Stimulated activated effector memory CD8-positive, alpha-beta T cell treated with anti-CD3 and anti-CD28 coated beads, Interleukin-12 subunit alpha, Interleukin-12 subunit beta, amount 100 ng/mL, for 72 hours (primary cell): ENCODE results near the gene IMMP1L.

Experiments used
- ATAC-seq: fragments of 150-1000 bp; cut with Tn5 transposase; 2 replicates; pipeline ENCODE4 v1.10.0; 2021
- DNase-seq, 2 donors: peaks; one replicate each; pipeline ENCODE4 v3.0.0; 2021 to 2022; ENCODE audit warnings: low spot score in 2 of 2
- H3K27ac Mint-ChIP-seq: one replicate; pipeline ENCODE4 v1.8.0; 2022; ENCODE audit warnings: mild to moderate bottlenecking, mixed read lengths
- H3K36me3 Mint-ChIP-seq: one replicate; pipeline ENCODE4 v1.8.0; 2022; ENCODE audit warnings: mild to moderate bottlenecking, mixed read lengths
- H3K4me1 Mint-ChIP-seq: one replicate; pipeline ENCODE4 v1.8.0; 2022; ENCODE audit warnings: mixed read lengths
- H3K4me3 Mint-ChIP-seq: one replicate; pipeline ENCODE4 v1.8.0; 2022; ENCODE audit warnings: mild to moderate bottlenecking, mixed read lengths
- H3K9me3 Mint-ChIP-seq: one replicate; pipeline ENCODE4 v1.8.0; 2022; ENCODE audit warnings: mixed read lengths

IMMP1L gene

DNA sequence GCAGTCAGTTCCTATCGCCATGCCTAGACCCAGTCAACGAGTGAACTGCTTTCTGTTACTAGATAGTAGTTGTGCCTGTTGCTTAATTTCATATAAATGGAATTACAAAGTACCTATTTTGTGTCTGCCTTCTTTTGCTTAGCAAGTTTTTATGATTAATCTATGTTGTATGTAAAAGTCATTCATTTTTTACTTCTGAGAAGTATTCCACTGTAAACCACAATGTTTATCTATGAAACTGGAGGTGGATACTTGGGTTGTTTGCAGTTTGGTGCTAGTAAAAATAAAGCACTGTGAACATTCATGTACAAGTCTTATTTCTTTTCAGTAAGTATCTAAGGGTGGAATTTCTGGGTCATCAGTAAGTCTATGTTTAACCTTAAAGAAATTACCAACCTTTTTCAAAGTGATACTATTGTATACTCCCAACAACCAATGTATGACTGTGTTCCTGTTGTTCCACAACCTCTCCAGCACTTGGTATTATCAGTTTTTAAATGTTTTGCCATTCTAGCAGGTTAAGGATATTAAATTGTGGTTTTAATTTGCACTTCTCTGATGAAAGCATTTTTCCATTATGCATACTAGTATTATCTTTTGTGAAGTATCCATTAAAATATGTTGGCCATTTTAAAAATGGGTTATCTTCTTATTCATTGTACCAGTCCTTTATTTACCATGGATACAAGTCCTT lies 71.5 kb downstream of the IMMP1L start:
- no peak overlapping the region for H3K27ac Mint-ChIP-seq
- no peak overlapping the region for H3K4me3 Mint-ChIP-seq

DNA sequence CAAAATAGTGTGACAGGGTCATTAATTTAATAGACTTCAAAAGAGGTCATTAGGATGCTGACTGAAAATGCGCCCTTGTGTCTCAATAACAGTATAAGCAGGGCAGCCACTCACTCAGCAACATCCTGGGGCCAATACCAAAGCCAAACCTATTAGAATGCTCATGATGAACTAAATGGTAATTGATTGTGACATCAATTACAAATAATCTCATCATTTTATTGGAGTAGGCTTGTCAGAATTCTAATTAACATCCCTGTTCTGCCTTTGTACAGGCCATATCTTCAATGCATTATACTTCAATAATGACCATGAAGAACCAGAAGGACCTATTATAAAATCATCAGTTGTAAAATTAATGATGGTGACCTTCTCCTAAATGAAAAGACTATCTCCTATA lies 75.6 kb downstream of the IMMP1L start:
- no peak overlapping the region for H3K27ac Mint-ChIP-seq
- no peaks in the 10 kb centered on the region for H3K4me1 Mint-ChIP-seq
- no peak for ATAC-seq

More for the DNA sequence above, 71.5 kb downstream of the IMMP1L start:
- Mint-ChIP-seq H3K4me1 (no peaks in the 10 kb centered on the region), H3K36me3 (peaks cover under 1% of the 10 kb centered on the region), H3K9me3 (no peaks in the 10 kb centered on the region)
- ATAC-seq (no peak), DNase-seq (no peak)

DNA sequence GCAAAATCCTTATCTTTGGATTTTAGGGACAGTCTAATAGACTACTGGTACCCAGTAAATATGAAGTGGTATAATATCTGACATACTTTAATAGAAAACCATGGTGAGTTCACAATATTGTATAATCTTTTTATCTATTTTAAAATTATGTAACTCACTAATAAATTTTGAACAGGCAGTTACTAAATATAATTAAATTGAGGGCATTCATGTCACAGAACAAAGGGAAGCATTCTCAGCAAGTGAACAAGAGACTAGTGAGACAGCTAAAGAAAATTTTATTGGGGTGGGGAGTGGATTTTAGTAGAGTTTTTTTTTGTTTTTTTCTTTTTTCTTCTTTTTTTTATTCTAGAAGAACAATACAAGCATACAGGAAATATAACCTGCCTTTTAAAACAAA lies 84.8 kb downstream of the IMMP1L start:
- H3K4me3 Mint-ChIP-seq: no peak overlapping the region
- no peak for DNase-seq
- peaks cover 24% of the 10 kb centered on the region for H3K36me3 Mint-ChIP-seq
- no peak overlapping the region for H3K27ac Mint-ChIP-seq
- ATAC-seq: no peak
- no peaks in the 10 kb centered on the region for H3K9me3 Mint-ChIP-seq
- H3K4me1 Mint-ChIP-seq: no peaks in the 10 kb centered on the region

More for the DNA sequence above, 75.6 kb downstream of the IMMP1L start:
- DNase-seq: no peak
- H3K9me3 Mint-ChIP-seq: no peaks in the 10 kb centered on the region
- no peak overlapping the region for H3K4me3 Mint-ChIP-seq
- peaks cover 34% of the 10 kb centered on the region for H3K36me3 Mint-ChIP-seq

DNA sequence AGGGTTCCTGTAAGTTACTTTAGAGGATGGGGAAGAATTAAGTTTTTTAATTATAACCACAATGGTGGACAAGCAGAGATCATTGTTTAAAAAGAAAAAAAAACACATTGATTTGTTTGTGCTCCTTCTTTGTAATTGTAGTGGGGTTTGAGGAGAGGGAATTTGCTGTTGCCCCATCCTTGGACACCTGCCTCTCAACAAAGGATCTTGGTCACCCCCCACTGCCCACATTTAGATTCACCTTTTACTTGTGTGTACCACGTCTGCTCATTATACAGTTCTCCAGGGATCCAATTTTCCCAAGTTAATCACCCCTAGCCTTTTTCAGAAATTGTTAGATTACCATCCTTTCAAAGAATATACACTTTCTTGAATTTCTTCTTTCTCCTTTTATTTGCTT lies 86.7 kb downstream of the IMMP1L start:
- no peak for DNase-seq
- no peak overlapping the region for H3K4me3 Mint-ChIP-seq
- H3K9me3 Mint-ChIP-seq: no peaks in the 10 kb centered on the region
- H3K27ac Mint-ChIP-seq: no peak overlapping the region
- no peak for ATAC-seq
- H3K4me1 Mint-ChIP-seq: no peaks in the 10 kb centered on the region
- H3K36me3 Mint-ChIP-seq: peaks cover 12% of the 10 kb centered on the region

DNA sequence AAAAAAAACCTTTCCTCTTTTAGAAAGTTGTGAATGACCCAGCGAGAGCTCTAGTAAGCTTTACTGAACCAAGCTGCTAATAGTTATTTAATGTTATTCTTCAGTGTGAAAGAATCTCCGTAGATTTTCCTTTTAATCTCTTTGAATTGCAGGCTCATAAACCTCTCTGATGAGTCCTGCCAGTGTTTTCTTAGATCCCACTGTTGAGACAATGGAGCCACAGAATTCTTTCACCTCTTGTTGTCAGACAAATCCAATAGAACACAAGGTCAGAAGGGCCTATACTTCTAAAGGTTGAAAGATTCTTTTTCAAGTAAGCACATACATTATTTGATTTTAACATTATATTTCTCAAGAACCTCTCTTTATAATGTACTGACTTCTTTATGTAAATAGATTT lies 87.6 kb downstream of the IMMP1L start:
- Mint-ChIP-seq H3K4me1 (no peaks in the 10 kb centered on the region), H3K27ac (no peak overlapping the region), H3K9me3 (no peaks in the 10 kb centered on the region), H3K4me3 (no peak overlapping the region), H3K36me3 (peaks cover 5% of the 10 kb centered on the region)
- ATAC-seq (no peak), DNase-seq (no peak)

DNA sequence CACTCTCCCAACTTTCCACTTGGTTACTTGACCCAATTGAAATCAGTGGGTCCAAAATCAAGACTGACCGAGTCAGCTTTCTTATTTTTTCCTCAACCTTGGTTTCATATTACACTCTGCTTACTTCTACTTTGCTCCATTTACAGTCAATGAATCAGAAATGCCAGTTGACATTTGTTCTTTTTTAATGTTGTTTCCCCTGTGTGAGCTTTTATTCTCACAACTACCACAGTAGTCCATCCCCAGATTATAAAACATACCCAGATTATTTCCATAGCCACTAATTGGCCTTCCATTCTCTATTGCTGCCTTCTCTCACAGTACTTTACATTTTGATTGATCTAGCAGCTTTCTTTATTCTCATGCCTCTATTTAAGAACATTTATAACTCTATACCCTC lies 89.8 kb downstream of the IMMP1L start:
- Mint-ChIP-seq H3K4me3 (no peak overlapping the region), H3K36me3 (no peaks in the 10 kb centered on the region), H3K27ac (no peak overlapping the region), H3K9me3 (no peaks in the 10 kb centered on the region), H3K4me1 (no peaks in the 10 kb centered on the region)
- DNase-seq: no peak
- ATAC-seq: no peak

DNA sequence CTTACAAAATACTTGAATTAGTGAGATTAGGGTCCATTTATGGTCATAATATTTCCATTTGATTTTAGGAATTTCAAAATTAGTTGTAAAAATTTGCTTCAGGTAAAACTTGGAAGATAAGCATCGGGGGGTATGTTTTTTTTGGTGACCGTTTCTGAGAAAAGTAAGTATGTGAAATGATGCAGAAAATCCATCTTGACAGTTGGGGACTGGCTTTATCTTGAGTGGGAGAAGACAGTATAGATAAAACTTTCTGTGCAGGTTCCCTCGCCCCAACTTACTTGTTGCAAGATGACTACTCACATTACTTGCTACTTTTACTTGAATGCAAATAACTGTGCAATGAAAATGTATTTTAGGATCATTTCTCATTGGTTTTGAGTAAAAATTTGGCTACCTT lies 90.3 kb downstream of the IMMP1L start:
- Mint-ChIP-seq H3K4me3 (no peak overlapping the region), H3K27ac (no peak overlapping the region), H3K36me3 (no peaks in the 10 kb centered on the region), H3K9me3 (no peaks in the 10 kb centered on the region), H3K4me1 (no peaks in the 10 kb centered on the region)
- DNase-seq: no peak
- no peak for ATAC-seq

DNA sequence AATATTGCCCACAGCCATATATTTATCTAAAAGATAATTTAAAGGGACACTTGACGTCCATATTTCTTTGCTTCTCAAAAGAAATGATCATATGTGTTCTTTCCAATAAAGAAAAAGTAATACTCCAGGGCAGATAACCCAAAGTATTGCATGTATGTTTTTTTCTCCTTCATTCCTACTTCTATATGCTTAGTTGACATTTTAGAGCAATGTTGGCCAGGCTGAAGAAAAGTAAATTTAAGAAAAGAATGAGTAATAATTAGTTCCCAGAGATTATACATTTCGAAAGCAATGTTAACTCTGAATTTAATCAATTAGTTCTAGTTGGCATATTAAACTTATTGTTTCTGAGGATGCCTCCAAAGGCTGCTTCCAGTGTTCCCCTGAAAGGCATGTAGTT lies 91.6 kb downstream of the IMMP1L start:
- DNase-seq (no peak), ATAC-seq (no peak)
- Mint-ChIP-seq H3K9me3 (no peaks in the 10 kb centered on the region), H3K4me3 (no peak overlapping the region), H3K36me3 (no peaks in the 10 kb centered on the region), H3K27ac (no peak overlapping the region), H3K4me1 (no peaks in the 10 kb centered on the region)

DNA sequence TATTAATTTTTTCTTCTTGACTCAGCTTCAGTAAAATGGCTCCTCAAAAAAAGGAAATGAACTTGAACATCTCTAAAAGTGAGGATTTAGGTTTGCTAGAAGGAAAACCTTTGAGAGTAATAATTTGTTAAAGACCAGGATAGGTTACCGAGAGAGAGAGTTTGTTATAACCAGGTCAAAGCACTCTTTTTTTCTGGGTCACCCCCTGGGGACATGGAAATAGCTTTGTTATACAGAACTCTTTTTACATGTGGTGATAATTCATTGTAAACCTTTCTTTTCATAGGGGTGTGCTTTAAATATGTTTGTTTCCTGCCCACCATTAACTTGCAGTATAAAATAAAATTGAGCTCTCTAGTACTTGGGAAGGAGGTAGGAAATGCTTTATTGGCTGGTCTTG lies 92.1 kb downstream of the IMMP1L start:
- no peak overlapping the region for H3K4me3 Mint-ChIP-seq
- H3K36me3 Mint-ChIP-seq: no peaks in the 10 kb centered on the region
- DNase-seq: no peak
- no peak for ATAC-seq
- no peaks in the 10 kb centered on the region for H3K9me3 Mint-ChIP-seq
- no peak overlapping the region for H3K27ac Mint-ChIP-seq
- no peaks in the 10 kb centered on the region for H3K4me1 Mint-ChIP-seq

DNA sequence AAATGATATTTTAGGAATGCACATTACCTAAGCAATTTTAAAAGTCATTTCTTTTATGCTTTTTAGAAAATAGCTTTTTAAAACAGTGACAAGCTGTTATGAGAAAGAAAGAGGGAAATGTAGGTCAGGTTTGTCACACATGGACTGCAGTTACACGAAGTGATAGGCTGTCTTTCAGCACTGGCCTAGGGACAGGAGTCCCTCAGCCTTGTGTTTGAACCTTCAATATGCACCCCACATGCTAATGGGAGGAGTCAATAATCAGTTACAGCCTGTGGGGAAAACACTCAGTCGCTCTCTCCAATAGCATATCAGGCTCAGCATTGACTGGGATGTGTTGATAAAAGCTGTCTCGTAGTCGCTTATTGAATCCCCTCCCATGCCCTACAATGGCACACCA lies 94.0 kb downstream of the IMMP1L start:
- no peak overlapping the region for H3K4me3 Mint-ChIP-seq
- H3K36me3 Mint-ChIP-seq: no peaks in the 10 kb centered on the region
- H3K4me1 Mint-ChIP-seq: no peaks in the 10 kb centered on the region
- DNase-seq (no peak), ATAC-seq (no peak)
- H3K9me3 Mint-ChIP-seq: peaks cover 2% of the 10 kb centered on the region
- no peak overlapping the region for H3K27ac Mint-ChIP-seq

DNA sequence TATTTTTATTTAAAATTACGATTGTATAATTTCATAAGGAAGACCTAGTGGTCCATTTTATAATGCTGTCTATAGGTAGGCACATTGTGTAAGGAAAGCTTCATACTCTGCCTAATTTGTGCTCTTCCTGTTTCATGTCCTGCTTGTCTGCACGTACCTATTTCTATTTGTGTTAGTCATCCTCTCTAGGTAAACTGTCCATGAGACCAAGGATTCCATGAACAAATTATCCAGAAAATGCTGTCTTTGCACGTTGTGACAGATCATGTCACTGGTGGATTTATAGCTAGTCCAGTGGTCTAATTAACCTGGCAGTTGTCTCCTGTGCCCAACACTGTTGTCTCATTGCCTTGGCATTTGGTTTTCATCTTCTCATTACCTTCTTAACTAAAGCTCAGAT lies 95.1 kb downstream of the IMMP1L start:
- Mint-ChIP-seq H3K27ac (no peak overlapping the region), H3K36me3 (no peaks in the 10 kb centered on the region), H3K4me1 (no peaks in the 10 kb centered on the region), H3K4me3 (no peak overlapping the region), H3K9me3 (peaks cover 2% of the 10 kb centered on the region)
- DNase-seq (no peak), ATAC-seq (no peak)

DNA sequence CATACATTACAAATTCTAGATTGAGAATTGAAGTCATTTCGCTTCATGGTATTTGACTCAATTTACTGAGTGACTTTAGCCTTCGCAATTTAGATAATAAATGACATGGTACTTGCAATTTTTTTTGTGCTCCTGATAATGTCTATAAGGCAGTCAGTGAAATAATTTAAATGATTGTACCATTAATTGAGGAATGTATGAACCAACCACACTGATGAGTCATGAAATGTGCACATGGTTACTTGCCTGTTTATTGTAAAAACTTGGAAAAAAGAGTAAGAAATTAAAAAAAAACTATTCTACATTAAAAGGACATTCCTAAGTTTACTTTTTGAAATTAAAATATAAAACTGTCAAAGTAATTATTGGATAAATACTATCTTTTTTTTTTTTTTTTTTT lies 96.5 kb downstream of the IMMP1L start:
- H3K27ac Mint-ChIP-seq: no peak overlapping the region
- peaks cover 2% of the 10 kb centered on the region for H3K9me3 Mint-ChIP-seq
- DNase-seq: no peak
- ATAC-seq: no peak
- no peak overlapping the region for H3K4me3 Mint-ChIP-seq
- no peaks in the 10 kb centered on the region for H3K36me3 Mint-ChIP-seq
- peaks cover 3% of the 10 kb centered on the region for H3K4me1 Mint-ChIP-seq

DNA sequence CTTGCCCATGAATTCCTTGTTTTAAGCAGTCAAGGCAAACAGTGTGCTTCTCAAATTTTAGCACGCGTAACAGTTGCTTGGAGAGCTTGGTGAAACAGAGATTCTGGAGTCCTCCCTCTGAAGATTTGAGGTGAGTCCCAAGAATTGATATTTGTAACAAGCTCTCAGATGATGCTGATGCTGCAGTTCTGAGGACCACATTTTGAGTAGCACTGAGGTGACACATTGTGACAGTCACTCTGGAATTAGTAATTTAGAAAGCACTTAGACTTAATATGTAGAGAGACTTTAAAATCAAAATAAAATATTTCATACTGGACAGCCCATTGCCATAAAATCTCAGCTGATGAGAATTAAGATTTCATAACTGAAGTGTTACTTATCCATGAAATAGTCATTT lies 101.2 kb downstream of the IMMP1L start:
- Mint-ChIP-seq H3K4me3 (no peak overlapping the region), H3K4me1 (peaks cover 5% of the 10 kb centered on the region), H3K9me3 (peaks cover 2% of the 10 kb centered on the region), H3K36me3 (no peaks in the 10 kb centered on the region), H3K27ac (no peak overlapping the region)
- ATAC-seq (peak; percentile 93), DNase-seq (no peak)

DNA sequence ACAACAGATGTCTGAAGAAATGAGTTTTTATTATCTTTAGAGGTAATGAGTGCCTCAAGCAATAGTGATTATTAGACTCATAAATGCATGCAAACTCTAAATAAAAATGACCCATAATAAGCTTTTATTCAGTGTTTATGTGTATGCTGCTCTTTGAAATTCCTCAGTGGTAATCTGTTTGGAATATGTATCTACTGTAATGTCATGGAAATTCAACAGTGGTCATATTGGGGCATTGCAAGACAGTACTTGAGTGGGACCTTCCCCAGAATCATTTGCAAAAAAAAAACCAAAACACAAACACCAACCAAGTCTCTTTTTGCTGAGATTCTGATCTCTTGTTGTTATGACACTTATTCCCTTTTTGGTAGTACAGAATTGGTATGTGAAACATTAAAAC lies 104.8 kb downstream of the IMMP1L start:
- no peak for ATAC-seq
- Mint-ChIP-seq H3K27ac (no peak overlapping the region), H3K9me3 (no peaks in the 10 kb centered on the region), H3K36me3 (peaks cover 5% of the 10 kb centered on the region), H3K4me3 (no peak overlapping the region), H3K4me1 (peaks cover 5% of the 10 kb centered on the region)
- DNase-seq: no peak

DNA sequence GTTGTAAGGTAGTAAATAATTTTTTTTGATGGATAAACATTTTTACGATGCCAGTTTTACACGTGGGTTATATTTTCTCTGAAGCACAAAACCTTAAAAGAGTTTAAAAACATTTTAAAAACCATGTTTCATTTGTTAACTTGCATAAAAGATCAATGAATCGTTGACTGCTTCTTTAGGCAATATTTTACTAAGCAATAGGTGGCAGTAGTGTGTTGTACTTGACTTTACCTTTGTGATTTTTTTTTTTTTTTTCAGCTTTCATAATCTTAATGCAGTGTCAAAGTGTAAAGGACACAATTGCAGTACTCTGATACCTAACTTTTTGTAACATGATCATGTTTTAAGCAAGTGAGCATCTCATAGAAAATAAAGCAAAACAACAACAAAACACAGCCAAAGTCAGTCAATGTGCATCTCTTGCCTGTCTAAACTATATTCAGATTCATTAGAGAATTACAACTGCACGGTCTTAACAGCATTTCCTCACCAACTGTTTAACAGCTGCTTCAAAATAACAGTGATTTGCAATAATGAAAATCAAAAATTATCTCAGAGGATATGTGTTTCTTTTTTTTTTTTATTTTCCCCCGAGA lies 112.1 kb downstream of the IMMP1L start:
- DNase-seq (no peak), ATAC-seq (no peak)
- no peak overlapping the region for H3K27ac Mint-ChIP-seq
- H3K36me3 Mint-ChIP-seq: peaks cover 9% of the 10 kb centered on the region
- H3K9me3 Mint-ChIP-seq: no peaks in the 10 kb centered on the region
- H3K4me3 Mint-ChIP-seq: no peak overlapping the region
- H3K4me1 Mint-ChIP-seq: no peaks in the 10 kb centered on the region

DNA sequence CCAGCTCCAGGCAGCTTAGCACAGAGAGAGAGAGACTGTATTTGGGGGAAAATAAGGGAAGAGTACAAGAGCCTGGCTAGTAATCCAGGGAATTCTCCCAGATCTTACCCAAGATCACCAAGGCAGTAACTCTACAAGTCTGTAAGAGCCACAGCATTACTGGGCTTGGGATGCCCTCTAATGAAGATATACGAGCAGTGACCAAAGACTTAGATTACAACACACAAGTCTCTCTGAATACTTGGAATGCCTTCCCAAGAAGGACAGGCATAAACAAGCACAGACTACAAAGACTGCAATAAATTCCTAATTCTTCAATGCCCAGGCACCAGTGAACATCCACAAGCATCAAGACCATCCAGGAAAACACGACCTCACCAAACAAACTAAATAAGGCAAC lies 122.0 kb downstream of the IMMP1L start:
- Mint-ChIP-seq H3K4me3 (no peak overlapping the region), H3K27ac (no peak overlapping the region), H3K9me3 (no peaks in the 10 kb centered on the region), H3K4me1 (peaks cover 22% of the 10 kb centered on the region), H3K36me3 (no peaks in the 10 kb centered on the region)
- ATAC-seq (no peak), DNase-seq (no peak)
